Neural progenitor cell (in vitro differentiated cells): ENCODE data around the gene TSPAN13. TPM values are rescaled to one million over a fixed set of nuclear protein-coding genes. Genes with fewer than 3 reads are reported as not detected.

ENCODE experiments used
- DNase-seq: peaks from one replicate; pipeline ENCODE4 v3.0.0-alpha.2; 2016; ENCODE audit warnings: low spot score
- H2AFZ ChIP-seq: fragments of 200-600 bp; sonication (generic); replicated peaks from 2 replicates; pipeline ENCODE4 v1.6.1; 2016; ENCODE audit warnings: antibody characterized with exemption
- H3F3A ChIP-seq: fragments of 200-600 bp; sonication (generic); 2 replicates; pipeline ENCODE4 v1.6.1; 2016; ENCODE audit warnings: antibody characterized with exemption, low read depth
- H3K27ac ChIP-seq: fragments of 200-600 bp; sonication (generic); 2 replicates; pipeline ENCODE4 v1.5.1; 2016; ENCODE audit warnings: mild to moderate bottlenecking
- H3K27me3 ChIP-seq: fragments of 200-600 bp; sonication (generic); 2 replicates; pipeline ENCODE4 v1.6.1; 2016; ENCODE audit warnings: mild to moderate bottlenecking, moderate library complexity
- H3K36me3 ChIP-seq: fragments of 200-600 bp; sonication (generic); 2 replicates; pipeline ENCODE4 v1.5.1; 2016
- H3K4me1 ChIP-seq: fragments of 200-600 bp; sonication (generic); 2 replicates; pipeline ENCODE4 v1.6.1; 2016; ENCODE audit warnings: mixed run types
- H3K4me2 ChIP-seq: fragments of 200-600 bp; sonication (generic); 2 replicates; pipeline ENCODE4 v1.6.1; 2016
- H3K4me3 ChIP-seq: fragments of 200-600 bp; sonication (generic); 2 replicates; pipeline ENCODE4 v1.5.1; 2016
- H3K79me2 ChIP-seq: fragments of 200-600 bp; sonication (generic); 2 replicates; pipeline ENCODE4 v1.6.1; 2016; ENCODE audit warnings: low read depth
- H3K9ac ChIP-seq: fragments of 200-600 bp; sonication (generic); 2 replicates; pipeline ENCODE4 v1.6.1; 2016
- H3K9me3 ChIP-seq: fragments of 200-600 bp; sonication (generic); 2 replicates; pipeline ENCODE4 v1.5.1; 2016; ENCODE audit warnings: low read depth
- H4K20me1 ChIP-seq: fragments of 200-600 bp; sonication (generic); 2 replicates; pipeline ENCODE4 v1.6.1; 2016; ENCODE audit warnings: low read depth
- H3K27ac Mint-ChIP-seq: 3 replicates; pipeline ENCODE4 v1.8.0; 2021; ENCODE audit warnings: mixed read lengths
- H3K27me3 Mint-ChIP-seq: 2 replicates; pipeline ENCODE4 v1.8.0; 2022; ENCODE audit warnings: low read depth, mild to moderate bottlenecking, inconsistent platforms, moderate library complexity, mixed read lengths; ENCODE audit not compliant: insufficient read depth
- H3K36me3 Mint-ChIP-seq: 3 replicates; pipeline ENCODE4 v1.8.0; 2021; ENCODE audit warnings: mixed read lengths
- H3K4me1 Mint-ChIP-seq: 3 replicates; pipeline ENCODE4 v1.8.0; 2021; ENCODE audit warnings: mixed read lengths
- H3K4me3 Mint-ChIP-seq: 3 replicates; pipeline ENCODE4 v1.8.0; 2021; ENCODE audit warnings: mild to moderate bottlenecking, moderate library complexity, mixed read lengths
- H3K9me3 Mint-ChIP-seq: 3 replicates; pipeline ENCODE4 v1.8.0; 2020; ENCODE audit warnings: mixed read lengths
- CTCF ChIP-seq: fragments of 200-600 bp; sonication (generic); IDR thresholded peaks from 2 replicates; pipeline ENCODE4 v1.5.1; 2017; ENCODE audit warnings: antibody characterized with exemption, mild to moderate bottlenecking
- EZH2 ChIP-seq: fragments of 200-600 bp; sonication (generic); IDR thresholded peaks from 2 replicates; pipeline ENCODE4 v1.6.1; 2017; ENCODE audit warnings: antibody characterized with exemption, mild to moderate bottlenecking, moderate library complexity
- EZH2phosphoT487 ChIP-seq: fragments of 200-600 bp; sonication (generic); IDR thresholded peaks from 2 replicates; pipeline ENCODE4 v1.6.1; 2017; ENCODE audit warnings: antibody characterized with exemption
- total RNA-seq: library from RNA; depleted of rRNA; stranded (reverse); fragments of >200 nt; gene quantifications from 2 replicates; pipeline ENCODE4 v1.2.3, GENCODE V29; 2015; ENCODE audit warnings: low replicate concordance

The TSPAN13 gene
- total RNA-seq, 1 donor from 2014 or later = 41.2 TPM

DNA sequence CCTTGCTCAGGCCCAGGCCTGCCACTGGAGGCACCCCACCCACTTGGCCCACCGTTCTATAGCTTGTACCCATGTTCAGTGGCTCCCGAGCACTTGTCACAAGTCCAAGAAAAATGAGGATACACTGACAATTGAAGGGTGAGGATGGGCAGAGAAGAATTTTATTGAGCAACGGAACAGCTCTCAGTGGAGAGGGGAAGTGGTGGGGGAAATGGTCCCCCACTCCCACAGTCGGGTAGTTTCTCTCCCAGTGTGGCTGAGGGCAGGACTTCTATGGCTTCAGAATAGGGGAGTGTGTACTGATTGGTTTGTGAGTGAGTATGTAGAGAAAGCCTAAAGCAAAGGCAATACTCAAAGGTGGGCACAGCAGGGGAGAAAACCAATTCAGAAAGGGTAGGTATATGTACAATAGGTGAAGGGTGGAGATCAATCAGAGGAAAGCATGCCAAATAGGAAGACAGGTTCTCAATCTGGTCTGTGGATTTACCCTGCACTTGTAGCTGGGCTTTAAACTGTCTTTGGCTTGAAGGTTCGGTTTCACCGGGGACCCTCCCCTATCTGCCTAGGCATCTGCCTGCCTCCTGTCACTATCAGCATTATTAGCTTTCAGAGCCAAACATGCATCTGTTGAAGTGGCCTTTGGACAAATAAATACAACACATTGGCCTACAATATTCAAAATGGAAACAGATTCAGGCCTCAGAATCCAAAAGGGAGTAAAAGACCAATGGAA, 8.9 kb upstream of the TSPAN13 start:
- no peak overlapping the region for H3K9ac ChIP-seq
- H3K27me3 ChIP-seq = no peaks in the 10 kb centered on the region
- no peak overlapping the region for H3K4me3 ChIP-seq
- H4K20me1 ChIP-seq = no peaks in the 10 kb centered on the region
- H3K4me2 ChIP-seq = peak overlapping the region; percentile 63
- H3K4me1 Mint-ChIP-seq = peaks cover 33% of the 10 kb centered on the region
- no peak overlapping the region for H3K4me3 Mint-ChIP-seq
- TF ChIP-seq EZH2 = no peak
- TF ChIP-seq EZH2phosphoT487 = no peak
- TF ChIP-seq CTCF = no peak
- H3K79me2 ChIP-seq = no peaks in the 10 kb centered on the region
- H3K36me3 ChIP-seq = no peaks in the 10 kb centered on the region
- peaks cover 26% of the 10 kb centered on the region for H3K4me1 ChIP-seq
- peaks cover 19% of the 10 kb centered on the region for H3F3A ChIP-seq
- no peak overlapping the region for H2AFZ ChIP-seq
- no peaks in the 10 kb centered on the region for H3K36me3 Mint-ChIP-seq
- no peak overlapping the region for H3K27ac Mint-ChIP-seq
- peak overlapping the region; percentile 81 for H3K27ac ChIP-seq
- H3K9me3 ChIP-seq = no peaks in the 10 kb centered on the region
- peaks cover 12% of the 10 kb centered on the region for H3K27me3 Mint-ChIP-seq
- peak; percentile 7 for DNase-seq
- H3K9me3 Mint-ChIP-seq = no peaks in the 10 kb centered on the region

DNA sequence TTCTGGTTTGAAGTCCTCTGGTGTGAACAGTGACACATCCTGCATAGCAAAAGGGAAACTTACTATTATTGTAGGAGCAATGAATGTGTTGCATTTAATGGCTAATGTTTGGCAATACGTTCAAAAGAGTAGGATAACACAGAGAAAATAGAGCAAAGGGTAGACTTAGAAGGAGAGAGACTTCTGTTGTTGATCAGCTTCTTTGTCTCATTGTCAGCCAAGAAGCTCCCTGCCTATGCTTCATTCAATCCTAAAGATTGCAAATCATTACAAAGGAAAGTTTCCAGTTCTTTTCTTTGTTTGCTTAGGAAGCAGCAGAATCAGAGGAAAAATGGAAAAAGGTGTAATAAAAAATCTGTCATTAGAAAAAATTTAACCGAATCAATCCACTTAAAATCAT, 7.9 kb upstream of the TSPAN13 start:
- H3K9me3 ChIP-seq = no peaks in the 10 kb centered on the region
- Mint-ChIP-seq H3K27ac (no peak overlapping the region), H3K4me1 (peaks cover 38% of the 10 kb centered on the region), H3K27me3 (peaks cover 12% of the 10 kb centered on the region), H3K9me3 (no peaks in the 10 kb centered on the region), H3K36me3 (no peaks in the 10 kb centered on the region), H3K4me3 (no peak overlapping the region)
- H3K4me3 ChIP-seq = peak overlapping the region; percentile 7
- no peaks in the 10 kb centered on the region for H3K36me3 ChIP-seq
- no peaks in the 10 kb centered on the region for H4K20me1 ChIP-seq
- TF ChIP-seq CTCF (no peak), EZH2 (no peak), EZH2phosphoT487 (no peak)
- H2AFZ ChIP-seq = no peak overlapping the region
- H3K27me3 ChIP-seq = no peaks in the 10 kb centered on the region
- H3K27ac ChIP-seq = peak overlapping the region; percentile 81
- peak overlapping the region; percentile 63 for H3K4me2 ChIP-seq
- peaks cover 19% of the 10 kb centered on the region for H3F3A ChIP-seq
- no peaks in the 10 kb centered on the region for H3K79me2 ChIP-seq
- H3K4me1 ChIP-seq = peaks cover 26% of the 10 kb centered on the region
- DNase-seq = peak; percentile 54
- no peak overlapping the region for H3K9ac ChIP-seq

GRCh38 chr7:16747102-16747501, 6.5 kb upstream of the TSPAN13 start:
- Mint-ChIP-seq H3K27me3 (peaks cover 12% of the 10 kb centered on the region), H3K9me3 (no peaks in the 10 kb centered on the region), H3K36me3 (no peaks in the 10 kb centered on the region), H3K27ac (no peak overlapping the region), H3K4me1 (peaks cover 38% of the 10 kb centered on the region), H3K4me3 (no peak overlapping the region)
- H3K4me1 ChIP-seq = peaks cover 26% of the 10 kb centered on the region
- H3K27me3 ChIP-seq = no peaks in the 10 kb centered on the region
- TF ChIP-seq EZH2 = no peak
- no peak for TF ChIP-seq CTCF
- TF ChIP-seq EZH2phosphoT487 = no peak
- peaks cover 19% of the 10 kb centered on the region for H3F3A ChIP-seq
- H4K20me1 ChIP-seq = no peaks in the 10 kb centered on the region
- no peak overlapping the region for H3K4me3 ChIP-seq
- no peak overlapping the region for H2AFZ ChIP-seq
- H3K9ac ChIP-seq = no peak overlapping the region
- no peaks in the 10 kb centered on the region for H3K9me3 ChIP-seq
- no peaks in the 10 kb centered on the region for H3K79me2 ChIP-seq
- no peaks in the 10 kb centered on the region for H3K36me3 ChIP-seq
- no peak overlapping the region for H3K27ac ChIP-seq
- DNase-seq = no peak
- H3K4me2 ChIP-seq = no peak overlapping the region
